HG03460 (cell line): Measurements from ENCODE around the gene SCFD2.
"Not testable (repeated sequence)": the region's sequence is repeated elsewhere in the genome, so short reads cannot be mapped to it uniquely, and the experiment has no call there.

Experiments
- ATAC-seq: cut with Tn5 transposase; IDR thresholded peaks from one replicate; pipeline ENCODE4 v1.9.1; 2021; ENCODE audit not compliant: unreplicated experiment

Gene SCFD2

DNA sequence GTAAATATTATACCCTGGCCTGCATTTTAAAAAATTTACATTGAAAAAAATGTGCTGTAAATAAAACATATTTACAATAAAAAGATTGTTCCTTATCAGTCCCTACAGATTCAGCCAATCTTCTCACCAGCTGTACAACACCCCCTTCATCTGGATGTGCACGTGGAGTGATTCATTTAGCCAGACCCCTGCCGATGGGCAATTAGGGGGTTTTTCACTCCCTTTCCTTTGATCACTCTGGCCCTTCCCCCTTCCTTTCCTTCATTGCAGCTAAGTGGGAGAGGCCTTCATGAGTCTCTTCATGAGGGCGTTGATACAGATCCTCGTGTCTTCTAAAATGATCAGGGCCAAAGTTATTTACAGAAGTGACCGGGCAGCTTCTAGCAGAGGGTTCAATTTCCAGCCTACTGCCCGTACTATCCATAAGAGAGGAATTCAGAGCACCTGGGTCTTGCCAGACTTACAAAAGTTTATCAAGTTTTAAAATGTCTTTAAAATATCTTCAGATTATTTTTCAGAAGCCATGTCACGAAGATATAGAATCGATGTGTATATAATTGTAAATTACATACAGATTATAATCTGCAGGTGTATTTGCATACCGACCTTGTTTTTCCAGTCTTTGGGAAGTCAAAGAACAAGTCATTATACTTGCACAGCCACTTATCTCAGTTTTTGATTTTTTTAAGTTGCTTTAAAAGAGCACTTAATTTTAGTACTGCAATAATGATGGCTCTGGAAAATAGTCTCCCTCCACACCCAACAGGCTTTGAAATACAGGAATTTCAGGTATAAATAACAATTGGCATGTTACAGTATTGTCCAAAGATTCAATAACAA, 525.1 kb downstream of the SCFD2 start:
- ATAC-seq, result no peak

DNA sequence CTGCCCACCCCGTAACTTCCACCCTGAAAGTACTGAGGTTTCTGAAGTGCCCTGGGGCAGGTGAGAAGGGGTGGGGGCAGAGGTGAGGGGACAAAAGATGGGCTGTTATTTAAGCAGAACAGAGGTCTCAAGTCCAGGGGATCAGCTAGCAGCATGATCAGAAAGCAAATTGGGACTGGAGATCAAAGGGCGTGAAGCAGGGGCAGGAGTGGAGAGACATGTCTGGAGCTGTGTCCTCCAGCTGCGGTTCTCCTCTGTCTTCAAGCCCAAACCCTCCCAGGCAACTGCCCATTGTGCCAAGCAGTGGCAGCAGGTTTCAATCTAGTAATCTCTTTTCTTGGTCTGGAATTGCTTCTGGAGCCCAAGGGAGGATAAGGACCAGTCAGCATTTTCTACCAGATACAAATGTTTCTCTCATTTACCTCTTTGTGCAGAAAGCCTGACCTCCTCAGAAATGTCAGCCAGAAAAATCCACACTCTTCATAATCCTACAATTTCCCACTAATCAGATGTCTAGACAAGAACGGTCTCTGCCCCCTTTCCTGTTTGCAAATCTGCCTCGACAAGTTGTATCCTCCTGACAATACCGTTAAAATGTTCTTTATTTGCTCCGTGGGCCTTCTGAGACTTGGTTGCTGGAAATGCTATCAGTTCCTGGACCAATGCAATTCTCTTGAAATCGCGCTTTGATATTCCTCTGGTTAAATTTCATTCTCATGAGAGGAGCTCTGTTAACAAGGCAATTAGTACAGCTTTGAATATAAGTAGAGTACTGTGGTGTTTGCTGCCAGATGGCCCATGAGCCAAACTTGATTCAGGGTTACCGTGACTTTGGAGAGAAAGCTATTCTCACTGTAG, 526.9 kb downstream of the SCFD2 start:
- no peak for ATAC-seq

GRCh38 chr4:52837716-52838558, 527.9 kb downstream of the SCFD2 start:
- no peak for ATAC-seq

DNA sequence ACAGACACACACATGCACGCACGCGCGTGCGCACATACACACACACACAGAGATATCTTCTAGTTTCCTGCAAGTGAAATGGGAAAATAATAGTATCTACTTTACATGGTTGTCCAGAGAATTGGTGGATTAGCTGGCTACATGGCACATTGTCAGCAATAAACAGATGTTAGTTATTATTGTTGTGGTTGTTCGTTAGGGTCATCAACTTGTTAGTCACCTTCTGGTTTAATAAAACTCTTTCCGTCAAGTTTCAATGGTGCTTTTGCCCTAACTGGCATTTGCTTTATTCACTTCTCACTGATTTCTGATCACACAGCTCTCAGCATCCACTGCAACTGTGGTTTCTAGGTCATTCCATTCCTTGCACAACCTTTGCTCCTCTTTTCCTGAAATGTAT, 529.2 kb downstream of the SCFD2 start:
- no peak for ATAC-seq

DNA sequence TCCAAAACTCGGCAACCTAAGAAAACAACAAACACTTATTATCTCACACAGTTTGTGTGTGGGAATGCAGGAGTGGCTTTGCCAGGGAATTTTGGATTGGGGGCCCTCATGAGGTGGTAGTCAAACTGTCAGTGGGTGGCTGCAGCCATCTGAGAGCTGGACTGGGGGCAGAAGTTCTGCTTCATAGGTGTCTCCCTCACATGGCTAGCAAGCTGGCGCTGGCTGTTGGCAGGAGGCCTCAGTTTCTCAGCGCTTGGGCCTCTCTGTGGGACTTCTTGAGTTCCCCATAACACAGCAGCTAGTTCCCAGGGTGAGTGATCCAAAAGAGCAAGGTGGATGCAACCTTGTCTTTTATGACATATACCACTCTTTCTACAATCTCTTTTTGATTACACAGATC, 529.7 kb downstream of the SCFD2 start:
- no peak for ATAC-seq

GRCh38 chr4:52834641-52835456, 531.0 kb downstream of the SCFD2 start:
- not testable (repeated sequence) for ATAC-seq

DNA sequence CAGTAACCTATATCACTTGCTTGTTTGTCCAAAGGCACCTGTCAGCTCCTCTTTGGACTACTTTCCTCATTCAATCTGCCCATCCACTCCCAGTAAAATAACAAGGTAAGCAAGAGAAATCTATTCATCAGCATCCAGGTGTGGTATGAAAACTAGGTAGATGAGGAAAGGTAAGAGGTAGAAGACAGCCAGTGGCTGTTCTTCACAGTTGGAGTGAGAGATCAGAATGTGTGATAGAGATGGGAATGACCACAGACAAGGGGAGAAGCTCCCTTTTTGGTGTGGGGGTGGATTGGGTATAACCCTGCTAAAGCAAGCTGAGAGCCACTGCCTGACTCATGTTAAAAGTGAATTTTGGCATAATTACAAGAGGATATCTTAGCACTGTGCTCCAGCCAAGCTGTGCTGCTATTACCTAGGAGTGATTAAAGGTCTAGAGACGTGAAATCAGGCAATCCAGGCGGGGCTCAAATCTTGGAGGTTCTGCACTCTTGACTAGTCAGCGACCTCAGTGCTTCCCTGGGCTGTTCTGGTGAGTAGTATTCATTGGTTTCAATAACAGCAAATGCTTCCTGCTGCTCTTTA, 531.8 kb downstream of the SCFD2 start:
- no peak for ATAC-seq

- ATAC-seq, result no peak
Measured at GRCh38 chr4:52825460-52826090, 540.3 kb downstream of the SCFD2 start.

DNA sequence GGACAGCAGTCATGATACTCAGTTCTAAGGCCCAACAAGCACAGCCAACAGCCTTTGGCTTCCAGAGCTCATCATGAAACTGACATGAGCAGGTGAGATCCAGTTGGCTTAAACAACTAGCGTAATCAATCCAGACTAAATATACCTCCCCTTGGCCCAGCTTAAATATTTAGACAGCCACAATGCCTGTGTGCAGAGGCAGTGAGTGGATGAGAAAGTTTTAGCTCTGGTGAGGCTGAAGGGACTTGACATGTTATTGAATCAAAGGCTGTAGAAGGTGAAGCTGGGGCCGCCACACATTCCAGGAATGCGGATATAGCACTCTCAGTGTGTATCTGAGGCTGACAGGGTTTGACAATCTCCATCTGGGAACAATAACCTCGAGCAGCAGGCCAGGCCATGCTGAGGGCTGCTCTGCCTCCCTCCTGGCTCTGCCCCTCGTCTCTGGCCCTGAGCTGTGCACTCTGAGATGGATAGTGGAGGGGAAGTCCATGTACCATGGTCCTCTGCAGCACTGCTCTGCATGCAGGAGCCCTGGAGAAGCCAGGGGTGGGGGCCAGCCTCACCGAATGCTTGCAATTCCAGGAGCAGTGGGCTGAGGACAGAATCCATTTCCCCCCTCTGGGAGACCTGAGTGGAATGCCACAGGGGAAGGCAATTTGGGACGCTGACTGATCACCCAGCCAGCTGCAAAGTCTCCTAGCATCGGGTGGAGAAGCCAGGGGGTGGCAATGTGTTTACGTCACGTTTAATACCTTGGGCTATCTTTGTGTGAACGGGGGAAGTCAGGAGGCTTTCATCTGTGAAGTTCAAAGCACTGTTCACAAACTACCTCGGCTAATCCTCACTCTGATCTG, 541.0 kb downstream of the SCFD2 start:
- no peak for ATAC-seq

DNA sequence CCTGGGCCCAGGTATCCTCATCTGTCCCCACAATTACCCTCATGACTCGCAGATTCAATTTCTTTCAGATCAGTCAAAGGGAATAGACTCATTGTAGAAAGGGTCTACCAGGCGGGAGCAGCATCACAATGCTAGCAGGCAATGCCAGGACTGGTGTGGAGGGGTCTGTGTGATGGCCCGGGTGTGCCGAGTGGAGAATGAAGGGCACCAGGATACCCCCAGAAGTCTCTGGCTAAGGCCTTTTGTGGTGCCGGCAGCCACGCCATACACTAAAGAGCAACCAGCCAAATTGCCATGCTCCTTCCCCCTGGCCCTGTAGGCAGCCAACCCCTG, 541.6 kb downstream of the SCFD2 start:
- ATAC-seq, result no peak

- ATAC-seq, result no peak
Measured at GRCh38 chr4:52823702-52824092, 542.2 kb downstream of the SCFD2 start.
